Measurements from ENCODE around the gene DIAPH3.

Gene DIAPH3

GRCh38 chr13:59658738-59659330 is 504.9 kb downstream of the DIAPH3 start:
- DNase-seq: no peak

GRCh38 chr13:59658027-59658737 is 505.5 kb downstream of the DIAPH3 start:
- no peak for DNase-seq

GRCh38 chr13:59653916-59654315 is 509.8 kb downstream of the DIAPH3 start:
- DNase-seq: no peak

- DNase-seq: no peak
Observed at GRCh38 chr13:59651479-59651878, 512.2 kb downstream of the DIAPH3 start.

GRCh38 chr13:59643906-59644626 is 519.7 kb downstream of the DIAPH3 start:
- no peak for DNase-seq

GRCh38 chr13:59643364-59643841 is 520.3 kb downstream of the DIAPH3 start:
- DNase-seq: no peak

GRCh38 chr13:59641817-59642216 is 521.9 kb downstream of the DIAPH3 start:
- no peak for DNase-seq

GRCh38 chr13:59641261-59641660 is 522.5 kb downstream of the DIAPH3 start:
- DNase-seq: no peak

- no peak for DNase-seq
Observed at GRCh38 chr13:59638404-59638803, 525.3 kb downstream of the DIAPH3 start.

GRCh38 chr13:59635589-59635988 is 528.1 kb downstream of the DIAPH3 start:
- no peak for DNase-seq

- no peak for DNase-seq
Observed at GRCh38 chr13:59633290-59633689, 530.4 kb downstream of the DIAPH3 start.

GRCh38 chr13:59631271-59631670 is 532.5 kb downstream of the DIAPH3 start:
- DNase-seq: no peak

- no peak for DNase-seq
Observed at GRCh38 chr13:59625111-59625510, 538.6 kb downstream of the DIAPH3 start.

- no peak for DNase-seq
Observed at GRCh38 chr13:59623206-59623915, 540.4 kb downstream of the DIAPH3 start.

- no peak for DNase-seq
Observed at GRCh38 chr13:59621773-59622172, 542.0 kb downstream of the DIAPH3 start.

All from GF-D8 (cell line).